ENCODE results near the gene FIGNL1.

Gene FIGNL1

DNA sequence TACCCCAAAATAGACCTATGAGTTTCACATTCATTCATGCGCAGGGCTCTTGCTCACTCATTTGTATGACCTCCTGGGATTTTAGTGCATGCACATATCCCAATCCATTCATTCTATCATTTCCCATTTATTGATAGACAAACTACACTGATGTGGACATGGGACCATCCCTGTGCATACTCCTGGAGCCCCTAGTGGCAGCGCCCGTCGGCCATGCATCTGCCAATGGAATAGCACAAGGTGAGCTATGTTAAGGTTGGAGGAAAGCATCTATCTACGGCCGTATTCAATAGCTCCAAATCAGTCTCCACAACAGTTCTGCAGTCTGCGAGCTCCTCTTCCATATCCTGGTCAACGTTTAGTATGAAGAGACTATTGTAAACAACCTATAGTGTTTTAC, 31.7 kb upstream of the FIGNL1 start:
- H3K27me3 ChIP-seq (replicated peaks; ENCODE audit: control insufficient read depth, insufficient read depth, low read length), result peaks cover 3% of the 10 kb centered on the region
- no peak for DNase-seq (ENCODE audit: low read depth)
- no peaks in the 10 kb centered on the region for H3K9me3 ChIP-seq (ENCODE audit: control insufficient read depth, low read length)
- no peak overlapping the region for H3K4me3 ChIP-seq (ENCODE audit: low read length)
- no peaks in the 10 kb centered on the region for H3K4me1 ChIP-seq (ENCODE audit: control insufficient read depth, insufficient read depth, low read length)
- H3K36me3 ChIP-seq (ENCODE audit: control insufficient read depth, insufficient read depth, low read length, severe bottlenecking), result no peaks in the 10 kb centered on the region
- H3K9ac ChIP-seq (ENCODE audit: low read length), result no peak overlapping the region

DNA sequence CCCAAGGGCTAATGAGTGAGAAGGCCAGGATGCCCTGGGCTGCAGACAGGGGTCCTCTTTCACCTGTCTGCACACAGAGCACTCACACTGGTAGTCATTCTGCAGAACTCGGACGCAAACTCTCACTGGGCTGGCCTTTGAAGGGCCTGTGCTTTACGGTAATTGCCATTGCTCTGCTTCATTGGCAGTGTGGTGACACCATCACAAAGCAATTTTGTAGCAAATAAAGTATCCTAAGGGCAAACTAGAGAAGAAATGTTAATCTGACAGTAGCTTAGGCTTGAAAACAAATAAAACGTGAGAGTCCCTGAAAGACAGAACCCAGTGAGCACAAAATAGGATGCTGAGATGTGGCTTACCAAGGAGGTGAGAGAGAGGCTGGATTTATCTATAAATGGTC, 30.6 kb upstream of the FIGNL1 start:
- peaks cover 9% of the 10 kb centered on the region for H3K27me3 ChIP-seq (replicated peaks; ENCODE audit: control insufficient read depth, insufficient read depth, low read length)
- H3K36me3 ChIP-seq (ENCODE audit: control insufficient read depth, insufficient read depth, low read length, severe bottlenecking), result no peaks in the 10 kb centered on the region
- H3K4me3 ChIP-seq (ENCODE audit: low read length), result no peak overlapping the region
- no peaks in the 10 kb centered on the region for H3K9me3 ChIP-seq (ENCODE audit: control insufficient read depth, low read length)
- no peak for DNase-seq (ENCODE audit: low read depth)
- H3K4me1 ChIP-seq (ENCODE audit: control insufficient read depth, insufficient read depth, low read length), result no peaks in the 10 kb centered on the region
- no peak overlapping the region for H3K9ac ChIP-seq (ENCODE audit: low read length)

DNA sequence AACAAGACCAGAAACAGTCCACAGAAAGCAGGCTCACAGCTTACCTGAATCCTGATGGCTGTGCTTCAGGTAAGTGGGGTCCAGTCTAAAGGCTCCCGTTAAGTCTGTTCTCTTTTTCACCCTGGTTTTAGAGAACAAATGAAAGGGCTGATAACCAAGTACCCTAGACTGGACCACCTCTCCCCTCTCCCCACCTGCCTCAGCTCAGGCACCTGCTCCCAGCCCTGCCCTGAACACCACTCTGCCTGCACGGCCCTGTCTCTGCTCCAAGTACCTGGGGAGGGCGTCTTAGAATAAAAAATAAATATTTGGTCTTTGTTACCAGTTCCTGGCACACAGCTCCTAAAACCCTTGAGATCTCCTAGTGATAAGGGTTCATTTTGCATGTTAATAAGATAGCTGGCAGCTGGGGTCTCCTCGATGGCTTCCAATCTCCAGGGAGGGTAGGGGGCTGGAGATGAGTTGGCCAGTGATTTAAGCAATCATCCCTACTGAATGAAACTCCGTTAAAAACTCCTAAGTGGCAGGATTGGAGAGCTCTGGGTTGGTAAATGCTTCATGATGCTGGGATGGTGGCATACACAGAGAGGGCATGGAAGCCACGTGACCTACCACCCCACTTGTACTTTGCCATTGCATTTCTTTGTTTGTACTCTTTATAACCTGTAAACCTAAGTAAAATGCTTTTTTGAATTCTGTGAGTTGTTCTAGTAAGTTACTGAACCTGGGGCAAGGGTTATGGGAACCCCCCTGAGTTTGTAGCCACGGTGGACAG, 29.8 kb upstream of the FIGNL1 start:
- H3K4me3 ChIP-seq (ENCODE audit: low read length), result no peak overlapping the region
- peaks cover 15% of the 10 kb centered on the region for H3K27me3 ChIP-seq (replicated peaks; ENCODE audit: control insufficient read depth, insufficient read depth, low read length)
- no peaks in the 10 kb centered on the region for H3K36me3 ChIP-seq (ENCODE audit: control insufficient read depth, insufficient read depth, low read length, severe bottlenecking)
- no peaks in the 10 kb centered on the region for H3K9me3 ChIP-seq (ENCODE audit: control insufficient read depth, low read length)
- no peak overlapping the region for H3K9ac ChIP-seq (ENCODE audit: low read length)
- H3K4me1 ChIP-seq (ENCODE audit: control insufficient read depth, insufficient read depth, low read length), result peaks cover 2% of the 10 kb centered on the region
- no peak for DNase-seq (ENCODE audit: low read depth)

DNA sequence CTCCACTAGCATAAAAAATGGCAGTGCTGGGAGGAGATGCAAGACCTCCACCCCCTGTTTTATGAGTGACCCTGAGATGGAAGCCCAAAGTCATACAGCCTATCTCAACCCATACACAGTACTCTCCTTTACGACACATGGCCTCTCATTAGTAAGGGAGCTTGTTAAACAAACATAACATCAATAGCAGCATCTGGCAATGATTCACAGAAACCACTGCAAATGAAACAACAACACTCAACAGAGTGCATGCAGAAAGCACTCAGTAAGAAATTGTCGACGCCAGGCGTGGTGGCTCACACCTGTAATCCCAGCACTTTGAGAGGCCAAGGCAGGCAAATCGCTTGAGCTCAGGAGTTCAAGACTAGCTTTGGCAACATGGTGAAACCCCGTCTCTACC, 27.5 kb upstream of the FIGNL1 start:
- peaks cover 9% of the 10 kb centered on the region for H3K4me1 ChIP-seq (ENCODE audit: control insufficient read depth, insufficient read depth, low read length)
- peaks cover 19% of the 10 kb centered on the region for H3K27me3 ChIP-seq (replicated peaks; ENCODE audit: control insufficient read depth, insufficient read depth, low read length)
- no peak overlapping the region for H3K4me3 ChIP-seq (ENCODE audit: low read length)
- no peak for DNase-seq (ENCODE audit: low read depth)
- no peak overlapping the region for H3K9ac ChIP-seq (ENCODE audit: low read length)
- no peaks in the 10 kb centered on the region for H3K9me3 ChIP-seq (ENCODE audit: control insufficient read depth, low read length)
- no peaks in the 10 kb centered on the region for H3K36me3 ChIP-seq (ENCODE audit: control insufficient read depth, insufficient read depth, low read length, severe bottlenecking)

DNA sequence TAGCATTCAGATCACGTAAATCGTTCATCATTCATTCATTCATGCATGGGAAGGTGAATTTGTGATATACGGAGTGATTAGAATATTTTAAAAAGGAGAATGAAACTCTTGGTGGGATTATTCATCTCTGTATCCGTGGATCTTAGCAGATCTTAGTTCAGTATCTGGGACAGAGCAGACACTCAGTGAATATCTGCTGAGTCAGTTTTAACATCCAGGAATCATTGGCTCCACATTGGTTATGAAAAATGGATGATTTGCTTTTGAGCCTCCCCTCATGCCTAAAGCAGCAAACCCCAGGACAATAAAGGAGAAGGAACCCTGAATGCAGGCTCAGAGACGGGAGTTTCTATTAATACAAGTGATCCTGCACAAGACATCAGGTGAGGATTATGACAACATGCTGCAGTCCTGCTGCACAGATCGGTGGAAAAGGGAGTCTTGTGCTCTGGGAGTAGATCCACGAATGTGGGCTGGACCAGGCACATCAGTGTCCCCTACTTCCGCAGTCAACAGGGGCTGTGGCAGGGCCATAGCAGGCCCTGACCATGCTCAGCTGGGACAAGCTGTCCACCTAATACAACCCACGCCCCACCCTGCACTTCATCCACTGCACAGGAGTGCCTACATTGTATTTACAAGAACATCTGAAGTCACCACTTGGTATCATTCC, 26.9 kb upstream of the FIGNL1 start:
- Histone ChIP-seq H3K4me1 (ENCODE audit: control insufficient read depth, insufficient read depth, low read length) (peaks cover 9% of the 10 kb centered on the region), H3K4me3 (ENCODE audit: low read length) (no peak overlapping the region), H3K9ac (ENCODE audit: low read length) (no peak overlapping the region), H3K9me3 (ENCODE audit: control insufficient read depth, low read length) (no peaks in the 10 kb centered on the region), H3K27me3 (replicated peaks; ENCODE audit: control insufficient read depth, insufficient read depth, low read length) (peaks cover 24% of the 10 kb centered on the region), H3K36me3 (ENCODE audit: control insufficient read depth, insufficient read depth, low read length, severe bottlenecking) (no peaks in the 10 kb centered on the region)
- DNase-seq (ENCODE audit: low read depth), result no peak

DNA sequence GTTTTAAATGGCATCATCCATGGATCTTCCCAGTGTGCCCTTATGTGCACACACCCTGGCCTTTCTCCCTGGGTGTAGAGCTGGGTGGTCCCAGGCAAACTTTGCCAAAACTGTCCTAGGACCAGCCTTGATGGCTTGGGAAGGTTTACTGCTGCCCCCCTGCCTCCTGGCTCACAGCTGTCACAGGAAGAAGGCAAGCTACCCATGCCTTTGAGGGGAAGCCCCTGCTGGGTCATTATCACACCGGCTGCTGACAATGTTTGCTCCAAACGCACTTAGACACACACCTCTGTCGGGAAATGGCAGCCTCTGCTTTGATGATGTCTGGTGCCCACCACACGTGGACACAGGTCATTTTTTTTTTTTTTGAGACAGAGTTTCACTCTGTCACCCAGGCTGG, 25.2 kb upstream of the FIGNL1 start:
- H3K4me1 ChIP-seq (ENCODE audit: control insufficient read depth, insufficient read depth, low read length), result peaks cover 9% of the 10 kb centered on the region
- no peak overlapping the region for H3K4me3 ChIP-seq (ENCODE audit: low read length)
- no peaks in the 10 kb centered on the region for H3K9me3 ChIP-seq (ENCODE audit: control insufficient read depth, low read length)
- no peak for DNase-seq (ENCODE audit: low read depth)
- H3K9ac ChIP-seq (ENCODE audit: low read length), result no peak overlapping the region
- no peaks in the 10 kb centered on the region for H3K36me3 ChIP-seq (ENCODE audit: control insufficient read depth, insufficient read depth, low read length, severe bottlenecking)
- H3K27me3 ChIP-seq (replicated peaks; ENCODE audit: control insufficient read depth, insufficient read depth, low read length), result peaks cover 33% of the 10 kb centered on the region

DNA sequence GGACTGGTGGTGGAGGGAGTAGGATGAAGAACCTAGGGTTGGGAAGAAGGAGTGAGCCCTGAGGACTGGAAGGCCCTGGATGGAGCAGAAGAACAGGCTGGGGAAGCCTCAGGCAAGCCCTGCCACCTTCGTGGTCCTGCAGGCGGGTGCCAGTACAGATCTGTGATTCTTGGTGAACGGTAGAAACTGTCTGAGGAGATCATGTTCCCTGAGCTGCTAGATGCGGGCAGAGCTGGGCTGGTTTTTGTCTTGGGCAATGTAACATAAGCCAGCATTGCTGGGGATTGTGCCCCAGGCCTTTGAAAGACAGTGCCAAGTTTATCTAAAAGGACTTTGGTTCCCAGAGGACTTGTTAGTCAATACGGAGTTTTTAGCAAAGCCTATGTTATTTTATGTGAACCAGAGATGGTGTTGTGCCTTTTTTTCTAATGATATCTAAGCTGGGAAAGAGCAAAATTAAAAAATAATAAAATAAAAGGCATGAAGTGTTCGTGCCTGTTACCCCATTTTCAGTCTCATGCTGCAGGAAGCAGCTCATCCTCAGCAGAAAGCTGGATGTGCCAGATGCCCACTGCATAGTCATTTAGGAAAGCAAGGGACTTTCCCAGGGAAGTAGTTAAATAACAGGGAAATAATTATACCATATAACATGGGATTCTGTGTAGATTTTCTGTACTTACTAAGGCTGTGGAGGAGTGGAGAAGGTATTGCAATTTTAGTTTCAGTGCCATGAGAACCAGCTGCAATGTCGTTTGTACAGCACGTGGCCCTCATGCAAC, 24.4 kb upstream of the FIGNL1 start:
- Histone ChIP-seq H3K27me3 (replicated peaks; ENCODE audit: control insufficient read depth, insufficient read depth, low read length) (peaks cover 30% of the 10 kb centered on the region), H3K36me3 (ENCODE audit: control insufficient read depth, insufficient read depth, low read length, severe bottlenecking) (no peaks in the 10 kb centered on the region), H3K4me1 (ENCODE audit: control insufficient read depth, insufficient read depth, low read length) (peaks cover 9% of the 10 kb centered on the region), H3K9me3 (ENCODE audit: control insufficient read depth, low read length) (no peaks in the 10 kb centered on the region), H3K4me3 (ENCODE audit: low read length) (no peak overlapping the region), H3K9ac (ENCODE audit: low read length) (no peak overlapping the region)
- DNase-seq (ENCODE audit: low read depth), result peak; percentile 89

DNA sequence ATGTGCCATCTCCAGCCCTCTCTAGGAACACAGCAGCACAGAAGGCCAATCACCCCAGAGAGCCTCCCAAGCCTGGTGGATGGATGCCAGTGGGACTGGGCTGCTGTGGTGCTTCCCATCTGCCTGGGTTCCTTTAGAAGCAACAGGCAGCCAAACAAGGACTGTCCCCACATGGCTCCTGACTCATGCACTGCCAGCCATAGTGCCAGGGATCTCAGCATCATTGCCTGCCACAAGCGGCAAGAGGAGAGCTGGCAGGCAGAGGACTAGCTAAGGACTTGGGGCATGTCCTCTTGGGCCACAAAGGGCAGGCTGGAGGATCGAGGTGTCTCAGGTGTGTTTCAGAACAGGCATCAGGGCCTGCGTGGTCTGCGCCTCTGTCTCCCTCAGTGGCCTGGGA, 23.4 kb upstream of the FIGNL1 start:
- Histone ChIP-seq H3K4me3 (ENCODE audit: low read length) (no peak overlapping the region), H3K36me3 (ENCODE audit: control insufficient read depth, insufficient read depth, low read length, severe bottlenecking) (no peaks in the 10 kb centered on the region)
- no peak for DNase-seq (ENCODE audit: low read depth)

DNA sequence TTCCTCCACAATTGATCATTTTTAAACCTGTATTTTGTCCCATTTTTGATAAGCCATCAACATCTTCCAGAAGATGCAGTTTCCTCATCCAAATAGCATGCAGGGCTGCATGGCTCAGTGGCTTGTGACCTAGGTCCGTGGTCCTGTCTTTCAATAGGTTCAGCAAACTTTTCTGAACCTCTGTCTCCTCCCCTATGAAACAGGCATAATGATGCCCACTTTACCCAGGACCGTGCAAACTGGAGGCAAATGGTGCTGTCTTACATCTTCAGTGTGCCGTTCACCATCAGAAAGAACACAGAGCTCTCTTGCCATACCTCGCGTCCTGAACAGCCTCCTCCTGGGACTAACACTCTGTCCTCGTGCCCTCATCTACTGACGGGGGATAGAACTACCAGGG, 22.3 kb upstream of the FIGNL1 start:
- DNase-seq (ENCODE audit: low read depth), result no peak
- no peaks in the 10 kb centered on the region for H3K36me3 ChIP-seq (ENCODE audit: control insufficient read depth, insufficient read depth, low read length, severe bottlenecking)
- no peaks in the 10 kb centered on the region for H3K9me3 ChIP-seq (ENCODE audit: control insufficient read depth, low read length)
- no peak overlapping the region for H3K9ac ChIP-seq (ENCODE audit: low read length)
- no peak overlapping the region for H3K4me3 ChIP-seq (ENCODE audit: low read length)
- peaks cover 9% of the 10 kb centered on the region for H3K4me1 ChIP-seq (ENCODE audit: control insufficient read depth, insufficient read depth, low read length)
- peaks cover 34% of the 10 kb centered on the region for H3K27me3 ChIP-seq (replicated peaks; ENCODE audit: control insufficient read depth, insufficient read depth, low read length)

More for the DNA sequence above, 23.4 kb upstream of the FIGNL1 start:
- H3K27me3 ChIP-seq (replicated peaks; ENCODE audit: control insufficient read depth, insufficient read depth, low read length), result peaks cover 30% of the 10 kb centered on the region
- H3K9ac ChIP-seq (ENCODE audit: low read length), result no peak overlapping the region
- H3K4me1 ChIP-seq (ENCODE audit: control insufficient read depth, insufficient read depth, low read length), result peaks cover 9% of the 10 kb centered on the region
- H3K9me3 ChIP-seq (ENCODE audit: control insufficient read depth, low read length), result no peaks in the 10 kb centered on the region

DNA sequence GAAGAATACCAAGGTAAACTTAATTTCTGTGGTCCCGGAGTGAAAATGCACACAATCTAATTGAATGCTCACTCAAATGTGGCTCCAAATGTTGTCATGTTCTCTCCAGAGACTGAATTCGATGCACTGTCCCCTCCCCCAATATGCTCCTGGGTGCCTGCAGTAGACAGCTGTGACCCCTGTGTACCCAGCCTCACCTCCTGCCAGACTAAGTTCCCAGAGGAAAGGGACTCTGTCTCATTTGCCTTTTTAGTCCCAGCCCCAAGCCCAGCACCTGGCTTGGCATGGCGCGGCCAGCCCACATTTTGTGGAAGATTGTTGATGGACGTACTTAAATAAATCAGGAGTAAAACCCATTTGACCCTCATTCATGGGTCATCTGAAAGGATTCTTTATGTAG, 21.8 kb upstream of the FIGNL1 start:
- Histone ChIP-seq H3K4me3 (ENCODE audit: low read length) (no peak overlapping the region), H3K4me1 (ENCODE audit: control insufficient read depth, insufficient read depth, low read length) (peaks cover 9% of the 10 kb centered on the region), H3K36me3 (ENCODE audit: control insufficient read depth, insufficient read depth, low read length, severe bottlenecking) (no peaks in the 10 kb centered on the region), H3K9ac (ENCODE audit: low read length) (no peak overlapping the region), H3K27me3 (replicated peaks; ENCODE audit: control insufficient read depth, insufficient read depth, low read length) (peaks cover 38% of the 10 kb centered on the region), H3K9me3 (ENCODE audit: control insufficient read depth, low read length) (no peaks in the 10 kb centered on the region)
- DNase-seq (ENCODE audit: low read depth), result no peak
